AG04449 (cell line): ENCODE data around the gene GALNTL6.
"Not testable (repeated sequence)": the region's sequence is repeated elsewhere in the genome, so short reads cannot be mapped to it uniquely, and the experiment has no call there.

Experiments used
- CTCF ChIA-PET: fragments of 350-600 bp; formaldehyde crosslinking; extraction: SDS; loops from one replicate; lab custom pipeline; 2021; ENCODE audit warnings: antibody characterized with exemption; lab: Yijun Ruan, JAX
- POLR2A ChIA-PET: fragments of 400-600, 350-600 bp; formaldehyde crosslinking; extraction: SDS; loops from one replicate; lab custom pipeline; 2020; ENCODE audit warnings: antibody characterized with exemption, inconsistent platforms; lab: Yijun Ruan, JAX
- DNase-seq: peaks from one replicate; pipeline ENCODE4 v3.0.0-alpha.2; 2010; ENCODE audit warnings: low read depth, low spot score
- H3K4me3 ChIP-seq: 2 replicates; pipeline ENCODE4 v1.5.1; 2011; ENCODE audit warnings: low read depth, mild to moderate bottlenecking, control low read depth, low read length
- TF ChIP-seq, protein P1 (sequence below): IDR thresholded peaks from one replicate; pipeline ENCODE4 v1.5.1; 2011; ENCODE audit warnings: mild to moderate bottlenecking, moderate library complexity, low read length, control low read depth, inconsistent platforms; ENCODE audit not compliant: insufficient read depth; ENCODE audit errors: missing control alignments

The GALNTL6 gene

DNA sequence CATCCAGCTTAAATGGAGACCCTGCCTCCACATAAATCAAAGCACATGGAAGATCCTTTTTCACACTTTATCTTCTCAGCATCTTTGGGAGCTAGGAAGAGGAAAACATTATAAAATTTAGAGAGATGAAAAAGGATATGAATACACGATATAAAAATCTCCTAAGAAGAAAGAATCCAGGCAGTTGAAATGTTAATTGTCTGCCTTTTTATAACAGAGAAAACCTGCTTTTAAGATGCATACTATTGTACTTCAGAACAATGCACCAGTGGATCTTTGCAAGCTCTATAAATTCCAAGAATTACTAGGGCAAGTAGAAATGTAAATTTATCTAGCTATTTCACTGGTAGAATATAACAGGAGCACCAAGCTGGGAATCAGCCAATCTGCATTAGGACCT lies 1055.1 kb downstream of the GALNTL6 start:
- POLR2A ChIA-PET = no interaction called here
- CTCF ChIA-PET = no interaction called here
- DNase-seq = no peak
- H3K4me3 ChIP-seq = no peak overlapping the region
- TF ChIP-seq, protein P1, sequence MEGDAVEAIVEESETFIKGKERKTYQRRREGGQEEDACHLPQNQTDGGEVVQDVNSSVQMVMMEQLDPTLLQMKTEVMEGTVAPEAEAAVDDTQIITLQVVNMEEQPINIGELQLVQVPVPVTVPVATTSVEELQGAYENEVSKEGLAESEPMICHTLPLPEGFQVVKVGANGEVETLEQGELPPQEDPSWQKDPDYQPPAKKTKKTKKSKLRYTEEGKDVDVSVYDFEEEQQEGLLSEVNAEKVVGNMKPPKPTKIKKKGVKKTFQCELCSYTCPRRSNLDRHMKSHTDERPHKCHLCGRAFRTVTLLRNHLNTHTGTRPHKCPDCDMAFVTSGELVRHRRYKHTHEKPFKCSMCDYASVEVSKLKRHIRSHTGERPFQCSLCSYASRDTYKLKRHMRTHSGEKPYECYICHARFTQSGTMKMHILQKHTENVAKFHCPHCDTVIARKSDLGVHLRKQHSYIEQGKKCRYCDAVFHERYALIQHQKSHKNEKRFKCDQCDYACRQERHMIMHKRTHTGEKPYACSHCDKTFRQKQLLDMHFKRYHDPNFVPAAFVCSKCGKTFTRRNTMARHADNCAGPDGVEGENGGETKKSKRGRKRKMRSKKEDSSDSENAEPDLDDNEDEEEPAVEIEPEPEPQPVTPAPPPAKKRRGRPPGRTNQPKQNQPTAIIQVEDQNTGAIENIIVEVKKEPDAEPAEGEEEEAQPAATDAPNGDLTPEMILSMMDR = no peak

DNA sequence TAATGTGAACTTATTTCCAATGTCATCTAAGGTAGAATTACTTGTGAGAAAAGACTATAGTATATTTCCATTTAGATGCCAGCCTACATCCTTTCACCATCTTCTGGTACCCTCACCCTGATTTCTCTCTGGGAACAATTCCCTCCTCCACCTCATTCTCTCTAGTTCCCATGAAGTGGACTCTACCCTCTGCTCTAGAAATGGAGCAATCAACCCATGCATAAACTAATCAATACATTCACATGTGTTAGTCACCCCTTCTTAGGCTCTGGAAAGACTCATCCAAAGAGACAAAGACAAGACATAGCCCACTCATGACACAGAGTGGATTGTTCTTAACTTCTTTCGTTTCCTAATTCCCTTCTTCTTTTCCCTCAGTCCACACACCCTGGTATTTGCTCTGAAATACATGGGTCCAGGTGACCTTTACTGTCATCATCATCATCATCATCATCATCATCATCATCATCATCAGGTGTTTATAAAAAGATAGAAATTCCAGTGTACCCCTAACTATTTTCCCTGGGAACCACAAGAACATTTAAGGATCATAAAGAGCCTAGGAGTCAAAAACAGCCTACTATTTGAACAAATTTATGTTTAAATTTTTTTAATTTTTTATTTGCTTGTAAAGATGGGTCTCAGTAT lies 1056.5 kb downstream of the GALNTL6 start:
- POLR2A ChIA-PET = no interaction called here
- no peak for DNase-seq
- no peak overlapping the region for H3K4me3 ChIP-seq
- TF ChIP-seq, protein P1 = no peak
- CTCF ChIA-PET = no interaction called here

DNA sequence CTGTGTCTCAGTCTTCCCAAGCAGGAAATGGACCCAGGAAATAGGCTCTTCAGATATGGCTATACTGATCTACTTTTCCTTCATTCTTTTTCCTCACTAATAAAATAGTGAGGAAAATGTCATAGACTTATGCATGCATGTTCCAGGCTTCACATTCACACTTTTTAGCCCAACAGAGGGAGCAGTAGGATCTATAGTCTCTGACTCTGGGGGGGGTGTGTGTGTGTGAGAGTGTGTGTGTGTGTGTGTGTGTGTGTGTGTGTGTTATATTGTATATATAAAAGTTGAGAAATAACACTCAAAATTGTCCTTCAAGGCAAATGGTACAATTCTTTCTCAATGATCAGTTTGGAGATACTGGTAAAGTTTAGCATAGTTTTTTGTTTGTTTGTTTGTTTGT lies 1058.2 kb downstream of the GALNTL6 start:
- CTCF ChIA-PET = no interaction called here
- H3K4me3 ChIP-seq = no peak overlapping the region
- no peak for DNase-seq
- TF ChIP-seq, protein P1 = no peak
- POLR2A ChIA-PET = no interaction called here

GRCh38 chr4:172874944-172875343 lies 1061.7 kb downstream of the GALNTL6 start:
- DNase-seq = no peak
- TF ChIP-seq, protein P1 = no peak
- no peak overlapping the region for H3K4me3 ChIP-seq
- ChIA-PET CTCF (no interaction called here), POLR2A (no interaction called here)

GRCh38 chr4:172876394-172876793 lies 1063.2 kb downstream of the GALNTL6 start:
- TF ChIP-seq, protein P1 = no peak
- DNase-seq = no peak
- ChIA-PET POLR2A (no interaction called here), CTCF (no interaction called here)
- H3K4me3 ChIP-seq = no peak overlapping the region

DNA sequence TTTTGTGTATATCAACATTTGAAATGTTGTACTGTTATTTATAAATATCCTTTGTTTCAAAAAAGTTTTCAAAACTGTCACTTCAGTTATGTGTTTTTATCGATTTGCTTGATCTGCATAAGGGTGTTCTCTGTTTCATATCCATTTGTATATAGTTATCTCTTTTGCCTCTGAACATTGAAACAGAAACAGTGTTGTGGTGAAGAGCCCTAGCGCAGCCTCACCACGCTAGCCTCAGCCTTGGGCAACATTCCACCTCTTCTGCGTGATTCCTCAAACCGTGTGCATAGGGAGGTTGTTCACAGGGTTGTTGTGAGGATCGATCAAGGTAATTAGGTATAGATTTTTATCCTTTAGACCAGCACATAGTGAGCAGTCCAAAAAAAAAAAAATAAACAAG lies 1068.4 kb downstream of the GALNTL6 start:
- POLR2A ChIA-PET = no interaction called here
- CTCF ChIA-PET = no interaction called here
- DNase-seq = no peak
- TF ChIP-seq, protein P1 = no peak
- no peak overlapping the region for H3K4me3 ChIP-seq

DNA sequence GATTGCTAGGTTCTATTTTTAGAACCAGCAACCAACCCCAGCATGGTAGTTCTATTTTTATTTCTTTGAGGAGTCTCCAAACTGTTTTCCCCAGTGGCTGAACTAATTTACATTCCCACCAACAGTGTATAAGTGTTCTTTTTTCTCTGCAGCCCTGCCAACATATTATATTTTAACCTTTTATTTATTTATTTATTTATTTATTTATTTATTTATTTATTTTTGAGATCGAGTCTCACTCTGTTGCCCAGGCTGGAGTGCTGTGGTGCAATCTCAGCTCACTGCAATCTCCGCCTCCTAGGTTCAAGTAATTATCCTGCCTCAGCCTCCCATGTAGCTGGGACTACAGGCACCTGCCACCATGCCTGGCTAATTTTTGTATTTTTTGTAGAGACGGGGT lies 1074.2 kb downstream of the GALNTL6 start:
- H3K4me3 ChIP-seq, POLR2A ChIA-PET, CTCF ChIA-PET: not testable (repeated sequence)

More for the DNA sequence above, 1074.2 kb downstream of the GALNTL6 start:
- not testable (repeated sequence) for DNase-seq
